GM12891 (cell line): ENCODE results near the gene C13orf42.

Experiments
- POLR2A ChIP-seq: IDR thresholded peaks from 2 replicates; pipeline ENCODE4 v1.6.1; 2011; ENCODE audit warnings: low read depth, low read length, control low read depth
- POLR2AphosphoS5 ChIP-seq: IDR thresholded peaks from 2 replicates; pipeline ENCODE4 v1.6.1; 2011; ENCODE audit warnings: low read depth, low read length, control low read depth
- SPI1 ChIP-seq: IDR thresholded peaks from 2 replicates; pipeline ENCODE4 v1.6.1; 2011; ENCODE audit warnings: low read depth, low read length, control low read depth
- TAF1 ChIP-seq: IDR thresholded peaks from 2 replicates; pipeline ENCODE4 v1.6.1; 2011; ENCODE audit warnings: low read depth, low read length, control low read depth

- TF ChIP-seq POLR2A (no peak), TAF1 (no peak), SPI1 (no peak), POLR2AphosphoS5 (no peak)
These were observed 69.9 kb downstream of the C13orf42 start for GRCh38 chr13:51041126-51041525.
